Pulmonary artery endothelial cell (primary cell): ENCODE results near the gene FGF14. TPM values are rescaled to one million over a fixed set of nuclear protein-coding genes. Genes with fewer than 3 reads are reported as not detected.

Experiments
- DNase-seq: peaks from one replicate; pipeline ENCODE4 v3.0.0-alpha.2; 2011; ENCODE audit warnings: low read depth, low spot score
- total RNA-seq: library from RNA; depleted of rRNA; stranded (reverse); fragments of >200 nt; gene quantifications from 2 replicates; pipeline ENCODE4 v1.2.3, GENCODE V29; 2014

The FGF14 gene
- total RNA-seq, 1 donor from 2014 or later, result not detected

- DNase-seq, result no peak
Measured at GRCh38 chr13:101795025-101795424, 606.8 kb downstream of the FGF14 start.

- DNase-seq, result no peak
Measured at GRCh38 chr13:101792189-101792588, 609.7 kb downstream of the FGF14 start.

- no peak for DNase-seq
Measured at GRCh38 chr13:101785858-101786257, 616.0 kb downstream of the FGF14 start.

GRCh38 chr13:101784313-101784712 lies 617.5 kb downstream of the FGF14 start:
- no peak for DNase-seq

- DNase-seq, result no peak
Measured at GRCh38 chr13:101783554-101783953, 618.3 kb downstream of the FGF14 start.

- DNase-seq, result no peak
Measured at GRCh38 chr13:101780211-101780610, 621.6 kb downstream of the FGF14 start.

GRCh38 chr13:101779147-101779546 lies 622.7 kb downstream of the FGF14 start:
- DNase-seq, result no peak

GRCh38 chr13:101775267-101775666 lies 626.6 kb downstream of the FGF14 start:
- DNase-seq, result no peak

GRCh38 chr13:101774393-101774792 lies 627.5 kb downstream of the FGF14 start:
- DNase-seq, result no peak

GRCh38 chr13:101773062-101773461 lies 628.8 kb downstream of the FGF14 start:
- DNase-seq, result no peak

- DNase-seq, result no peak
Measured at GRCh38 chr13:101767131-101767530, 634.7 kb downstream of the FGF14 start.

- DNase-seq, result no peak
Measured at GRCh38 chr13:101763191-101763590, 638.7 kb downstream of the FGF14 start.

GRCh38 chr13:101757446-101758039 lies 644.3 kb downstream of the FGF14 start:
- peak; percentile 13 for DNase-seq

- DNase-seq, result no peak
Measured at GRCh38 chr13:101755228-101755887, 646.5 kb downstream of the FGF14 start.

- DNase-seq, result no peak
Measured at GRCh38 chr13:101752432-101752831, 649.4 kb downstream of the FGF14 start.

- DNase-seq, result peak; percentile 77
Measured at GRCh38 chr13:101751488-101751887, 650.4 kb downstream of the FGF14 start.

- DNase-seq, result no peak
Measured at GRCh38 chr13:101749584-101749983, 652.3 kb downstream of the FGF14 start.

- no peak for DNase-seq
Measured at GRCh38 chr13:101747039-101747438, 654.8 kb downstream of the FGF14 start.

- no peak for DNase-seq
Measured at GRCh38 chr13:101746513-101746912, 655.3 kb downstream of the FGF14 start.

- DNase-seq, result no peak
Measured at GRCh38 chr13:101739382-101740178, 662.3 kb downstream of the FGF14 start.

GRCh38 chr13:101738336-101738735 lies 663.5 kb downstream of the FGF14 start:
- DNase-seq, result no peak

- no peak for DNase-seq
Measured at GRCh38 chr13:101736566-101736965, 665.3 kb downstream of the FGF14 start.
